Stimulated activated CD8-positive, alpha-beta memory T cell treated with anti-CD3 and anti-CD28 coated beads, Interleukin-2, amount 100 ng/mL, for 1 hour (primary cell): ENCODE measurements around the gene EVX2.

Experiments used
- DNase-seq, 2 donors: peaks; one replicate each; pipeline ENCODE4 v3.0.0-alpha.2; 2020; ENCODE audit warnings: low read depth in 2 of 2

The EVX2 gene

GRCh38 chr2:176066645-176067588 is 16.8 kb downstream of the EVX2 start:
- DNase-seq = no peak

DNA sequence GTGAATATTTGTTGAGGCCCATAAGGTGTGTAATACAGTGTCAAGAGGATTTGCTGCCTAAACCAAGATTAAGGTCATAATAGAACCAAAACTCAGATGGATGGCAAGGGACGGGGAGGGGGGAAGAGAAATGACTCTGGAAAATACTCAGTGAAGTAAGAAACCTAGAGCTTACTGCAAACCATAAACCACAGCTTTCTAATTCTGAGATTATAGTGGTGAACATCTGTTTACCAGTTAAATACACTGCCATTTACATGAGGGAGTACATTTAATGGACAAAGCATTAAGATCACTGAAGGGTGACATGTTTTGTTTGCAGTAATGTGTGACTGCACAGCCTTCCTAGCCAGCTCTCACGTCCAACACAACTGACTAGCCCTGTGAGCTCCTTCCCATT is 19.8 kb downstream of the EVX2 start:
- no peak for DNase-seq

GRCh38 chr2:176056406-176056805 is 27.4 kb downstream of the EVX2 start:
- no peak for DNase-seq

GRCh38 chr2:176039375-176039774 is 44.4 kb downstream of the EVX2 start:
- no peak for DNase-seq

DNA sequence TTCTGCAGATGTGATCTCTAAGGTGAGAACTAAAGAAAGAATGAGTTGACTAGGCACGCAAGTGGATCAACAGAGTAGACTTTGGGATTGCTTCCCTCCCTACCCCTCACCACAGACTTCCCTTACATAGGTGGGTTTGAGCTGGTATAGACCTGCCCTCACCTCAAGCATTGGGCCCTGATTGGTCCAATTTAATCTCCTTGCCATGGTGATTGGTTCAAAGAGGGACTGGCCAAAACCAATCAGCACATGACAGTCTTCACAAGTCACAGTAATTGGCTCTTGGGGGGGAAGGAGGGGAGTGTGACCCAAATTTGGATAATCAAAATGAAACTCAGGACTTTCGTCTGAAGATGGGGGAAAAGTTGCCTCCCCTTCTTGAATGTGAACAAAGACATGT is 45.1 kb downstream of the EVX2 start:
- DNase-seq = no peak

- DNase-seq = no peak
These were observed 48.6 kb downstream of the EVX2 start for GRCh38 chr2:176035013-176035691.

DNA sequence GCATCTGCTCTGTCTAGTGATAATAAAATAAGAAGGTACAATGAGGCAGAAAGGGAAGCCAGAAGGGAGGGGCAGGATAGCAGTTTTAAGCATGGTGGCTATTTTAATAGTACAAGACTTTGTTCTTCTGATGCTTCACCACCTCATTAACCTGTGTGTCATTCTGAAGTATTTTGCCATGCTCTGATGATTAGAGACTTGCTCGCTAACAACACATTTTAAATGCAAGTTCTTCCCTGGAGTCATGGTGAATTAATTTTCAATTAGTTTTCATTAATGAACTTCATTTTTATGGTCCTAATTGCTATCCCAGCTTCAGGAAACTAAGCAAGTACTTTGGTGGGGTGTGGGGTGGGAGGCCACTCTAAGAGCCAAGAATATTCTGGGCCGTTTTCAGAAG is 56.0 kb downstream of the EVX2 start:
- no peak for DNase-seq
